ENCODE data around the gene DESI2.

DNA sequence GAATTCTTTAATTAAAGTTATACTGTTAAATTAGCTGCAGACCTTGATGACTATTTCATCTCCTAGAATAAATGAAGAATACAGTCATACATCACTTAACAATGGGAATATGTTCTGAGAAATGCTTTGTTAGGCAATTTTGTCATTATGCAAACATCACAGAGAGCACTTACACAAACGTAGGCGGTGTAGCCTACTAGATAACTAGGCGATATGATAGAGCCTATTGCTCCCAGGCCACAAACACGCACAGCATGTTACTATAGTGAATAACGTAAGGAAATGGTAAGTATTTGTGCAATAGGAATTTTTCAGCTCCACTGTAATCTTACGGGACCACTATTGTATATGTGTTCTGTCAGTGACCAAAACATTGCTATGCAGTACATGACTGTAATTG, 37.6 kb upstream of the DESI2 start:
- no peak for TF ChIP-seq POLR2AphosphoS5 (IDR thresholded peaks at IDR 0.05; ENCODE audit: low read depth)
- TF ChIP-seq, protein P1, sequence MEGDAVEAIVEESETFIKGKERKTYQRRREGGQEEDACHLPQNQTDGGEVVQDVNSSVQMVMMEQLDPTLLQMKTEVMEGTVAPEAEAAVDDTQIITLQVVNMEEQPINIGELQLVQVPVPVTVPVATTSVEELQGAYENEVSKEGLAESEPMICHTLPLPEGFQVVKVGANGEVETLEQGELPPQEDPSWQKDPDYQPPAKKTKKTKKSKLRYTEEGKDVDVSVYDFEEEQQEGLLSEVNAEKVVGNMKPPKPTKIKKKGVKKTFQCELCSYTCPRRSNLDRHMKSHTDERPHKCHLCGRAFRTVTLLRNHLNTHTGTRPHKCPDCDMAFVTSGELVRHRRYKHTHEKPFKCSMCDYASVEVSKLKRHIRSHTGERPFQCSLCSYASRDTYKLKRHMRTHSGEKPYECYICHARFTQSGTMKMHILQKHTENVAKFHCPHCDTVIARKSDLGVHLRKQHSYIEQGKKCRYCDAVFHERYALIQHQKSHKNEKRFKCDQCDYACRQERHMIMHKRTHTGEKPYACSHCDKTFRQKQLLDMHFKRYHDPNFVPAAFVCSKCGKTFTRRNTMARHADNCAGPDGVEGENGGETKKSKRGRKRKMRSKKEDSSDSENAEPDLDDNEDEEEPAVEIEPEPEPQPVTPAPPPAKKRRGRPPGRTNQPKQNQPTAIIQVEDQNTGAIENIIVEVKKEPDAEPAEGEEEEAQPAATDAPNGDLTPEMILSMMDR (IDR thresholded peaks at IDR 0.05; ENCODE audit: insufficient read depth, low read length), result no peak
- no peak for TF ChIP-seq GABPA (IDR thresholded peaks at IDR 0.05; ENCODE audit: low read depth)
- no peak for TF ChIP-seq SPI1 (IDR thresholded peaks at IDR 0.05; ENCODE audit: borderline replicate concordance, low read depth)

Data from HL-60 (cell line).